ENCODE measurements around the gene RFC1. TPM values are rescaled to one million over a fixed set of nuclear protein-coding genes. Genes with fewer than 3 reads are reported as not detected.
"Not testable (repeated sequence)": the region's sequence is repeated elsewhere in the genome, so short reads cannot be mapped to it uniquely, and the experiment has no call there.

RFC1 gene
- total RNA-seq, 1 experiment from 2014 or later = 65.7 TPM

DNA sequence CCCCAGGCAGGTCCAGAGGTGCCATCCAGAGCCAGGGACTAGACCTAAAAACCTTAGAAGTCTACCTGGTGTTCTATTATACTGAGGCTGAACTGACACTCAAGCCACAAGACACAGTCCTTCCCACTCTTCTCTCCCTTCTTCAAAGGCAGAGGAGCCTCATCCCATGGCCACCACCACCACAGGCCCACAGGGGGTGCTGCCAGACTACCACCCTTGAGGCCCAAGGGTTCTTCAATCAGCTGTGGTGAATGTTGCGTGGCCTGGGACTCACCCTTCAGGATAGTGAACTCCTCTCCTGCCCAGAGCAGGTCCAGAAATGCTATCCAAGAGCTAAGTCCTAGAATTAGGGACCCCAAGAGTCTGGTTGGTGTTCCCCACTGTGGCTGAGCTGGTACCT lies 17.5 kb upstream of the RFC1 start:
- no peaks in the 10 kb centered on the region for H3F3A ChIP-seq (ENCODE audit: insufficient read depth, low read depth)
- CTCF ChIA-PET = no interaction called here
- no peak overlapping the region for H2AFZ ChIP-seq
- no peak for DNase-seq
- H3K4me3 ChIP-seq = no peak overlapping the region
- H3K27me3 ChIP-seq (ENCODE audit: insufficient read depth, low read depth) = peaks cover 3% of the 10 kb centered on the region; the same call in 1 of the 2 replicates
- intact Hi-C loops (cut with micrococcal nuclease; ENCODE audit: unreplicated experiment) = no loop called here
- H3K79me2 ChIP-seq (ENCODE audit: low read depth) = no peaks in the 10 kb centered on the region
- H3K4me2 ChIP-seq = no peak overlapping the region
- POLR2A ChIA-PET (ENCODE audit: unreplicated experiment) = no interaction called here
- H3K9me2 ChIP-seq (ENCODE audit: insufficient read depth) = no peaks in the 10 kb centered on the region
- no peaks in the 10 kb centered on the region for H4K20me1 ChIP-seq (ENCODE audit: insufficient read depth)
- H3K27ac ChIP-seq = no peak overlapping the region
- H3K9me3 ChIP-seq (ENCODE audit: insufficient read depth, low read depth) = no peaks in the 10 kb centered on the region
- no peaks in the 10 kb centered on the region for H3K36me3 ChIP-seq (ENCODE audit: low read depth)
- H3K4me1 ChIP-seq (replicated peaks; ENCODE audit: insufficient read depth) = no peaks in the 10 kb centered on the region
- TF ChIP-seq, protein P1, sequence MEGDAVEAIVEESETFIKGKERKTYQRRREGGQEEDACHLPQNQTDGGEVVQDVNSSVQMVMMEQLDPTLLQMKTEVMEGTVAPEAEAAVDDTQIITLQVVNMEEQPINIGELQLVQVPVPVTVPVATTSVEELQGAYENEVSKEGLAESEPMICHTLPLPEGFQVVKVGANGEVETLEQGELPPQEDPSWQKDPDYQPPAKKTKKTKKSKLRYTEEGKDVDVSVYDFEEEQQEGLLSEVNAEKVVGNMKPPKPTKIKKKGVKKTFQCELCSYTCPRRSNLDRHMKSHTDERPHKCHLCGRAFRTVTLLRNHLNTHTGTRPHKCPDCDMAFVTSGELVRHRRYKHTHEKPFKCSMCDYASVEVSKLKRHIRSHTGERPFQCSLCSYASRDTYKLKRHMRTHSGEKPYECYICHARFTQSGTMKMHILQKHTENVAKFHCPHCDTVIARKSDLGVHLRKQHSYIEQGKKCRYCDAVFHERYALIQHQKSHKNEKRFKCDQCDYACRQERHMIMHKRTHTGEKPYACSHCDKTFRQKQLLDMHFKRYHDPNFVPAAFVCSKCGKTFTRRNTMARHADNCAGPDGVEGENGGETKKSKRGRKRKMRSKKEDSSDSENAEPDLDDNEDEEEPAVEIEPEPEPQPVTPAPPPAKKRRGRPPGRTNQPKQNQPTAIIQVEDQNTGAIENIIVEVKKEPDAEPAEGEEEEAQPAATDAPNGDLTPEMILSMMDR (conservative IDR thresholded peaks at IDR 0.05) = no peak
- TF ChIP-seq EZH2 (IDR thresholded peaks at IDR 0.05; ENCODE audit: low read depth) = no peak
- BruUV-seq (replicated peaks) = no TSS peak

DNA sequence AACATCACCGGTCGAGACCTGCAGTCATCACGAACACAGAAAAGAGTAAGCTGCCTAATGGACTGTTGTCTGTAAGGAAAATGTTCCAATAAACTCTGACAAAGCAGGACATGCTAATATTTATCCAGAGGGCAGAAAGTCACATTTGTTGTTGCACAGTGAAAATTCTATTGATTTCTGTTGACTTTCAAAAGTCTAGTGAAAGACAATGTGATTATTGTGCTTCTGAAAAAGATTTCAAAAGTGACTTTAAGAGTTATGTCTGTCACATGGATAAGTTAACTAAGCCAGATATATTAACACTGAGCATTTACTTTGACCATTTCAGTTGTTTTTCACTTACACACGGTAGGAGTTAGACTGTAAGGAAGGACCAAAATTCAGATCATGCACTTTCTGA lies 9.3 kb upstream of the RFC1 start:
- Histone ChIP-seq H3K4me1 (replicated peaks; ENCODE audit: insufficient read depth) (no peaks in the 10 kb centered on the region), H2AFZ (no peak overlapping the region), H3F3A (ENCODE audit: insufficient read depth, low read depth) (no peaks in the 10 kb centered on the region), H3K4me3 (no peak overlapping the region), H3K27ac (no peak overlapping the region), H3K9me2 (ENCODE audit: insufficient read depth) (no peaks in the 10 kb centered on the region), H3K27me3 (ENCODE audit: insufficient read depth, low read depth) (peaks cover 3% of the 10 kb centered on the region; the same call in 1 of the 2 replicates), H3K79me2 (ENCODE audit: low read depth) (no peaks in the 10 kb centered on the region), H3K4me2 (no peak overlapping the region), H4K20me1 (ENCODE audit: insufficient read depth) (no peaks in the 10 kb centered on the region), H3K9me3 (ENCODE audit: insufficient read depth, low read depth) (no peaks in the 10 kb centered on the region), H3K36me3 (ENCODE audit: low read depth) (no peaks in the 10 kb centered on the region)
- TF ChIP-seq EZH2 (IDR thresholded peaks at IDR 0.05; ENCODE audit: low read depth) = no peak
- TF ChIP-seq, protein P1 (conservative IDR thresholded peaks at IDR 0.05) = no peak
- no TSS peak for BruUV-seq (replicated peaks)
- intact Hi-C loops (cut with micrococcal nuclease; ENCODE audit: unreplicated experiment) = no loop called here
- ChIA-PET POLR2A (ENCODE audit: unreplicated experiment) (no interaction called here), CTCF (no interaction called here)
- DNase-seq = no peak

DNA sequence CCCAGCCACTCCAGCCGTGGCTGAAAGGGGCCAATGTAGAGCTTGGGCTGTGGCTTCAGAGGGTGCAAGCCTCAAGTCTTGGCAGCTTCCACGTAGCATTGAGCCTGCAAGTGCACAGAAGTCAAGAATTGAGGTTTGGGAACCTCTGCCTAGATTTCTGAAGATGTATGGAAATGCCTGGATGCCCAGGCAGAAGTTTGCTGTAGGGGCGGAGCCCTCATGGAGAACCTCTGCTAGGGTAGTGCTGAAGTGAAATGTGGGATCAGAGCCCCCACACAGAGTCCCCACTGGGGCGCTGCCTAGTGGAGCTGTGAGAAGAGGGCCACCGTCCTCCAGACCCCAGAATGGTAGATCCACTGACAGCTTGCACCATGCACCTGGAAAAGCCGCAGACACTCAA lies 5.0 kb upstream of the RFC1 start:
- DNase-seq; POLR2A ChIA-PET (ENCODE audit: unreplicated experiment); H4K20me1 ChIP-seq (ENCODE audit: insufficient read depth); H3K4me1 ChIP-seq (replicated peaks; ENCODE audit: insufficient read depth); H3K4me2 ChIP-seq; H3K4me3 ChIP-seq; H2AFZ ChIP-seq; BruUV-seq (replicated peaks); intact Hi-C loops (cut with micrococcal nuclease; ENCODE audit: unreplicated experiment); H3F3A ChIP-seq (ENCODE audit: insufficient read depth, low read depth); H3K9me3 ChIP-seq (ENCODE audit: insufficient read depth, low read depth); H3K27me3 ChIP-seq (ENCODE audit: insufficient read depth, low read depth); H3K36me3 ChIP-seq (ENCODE audit: low read depth); H3K27ac ChIP-seq; CTCF ChIA-PET; H3K9me2 ChIP-seq (ENCODE audit: insufficient read depth); H3K79me2 ChIP-seq (ENCODE audit: low read depth): not testable (repeated sequence)

DNA sequence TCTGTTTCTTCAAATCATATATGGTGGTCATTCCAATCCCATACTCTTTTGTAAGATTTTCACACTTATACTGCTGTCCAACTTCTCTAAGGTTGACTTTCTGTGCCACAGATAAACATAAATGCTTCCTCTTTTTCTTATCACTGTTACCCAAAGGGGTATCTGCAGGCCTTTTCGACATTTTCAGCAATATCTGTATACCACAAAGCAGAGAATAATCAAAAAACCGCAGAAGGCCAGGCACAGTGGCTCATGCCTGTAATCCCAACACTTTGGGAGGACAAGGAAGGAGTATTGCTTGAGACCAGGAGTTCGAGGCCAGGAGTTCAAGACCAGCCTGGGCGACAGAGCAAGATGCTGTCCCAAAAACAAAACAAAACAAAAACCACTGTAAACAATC lies 3.1 kb upstream of the RFC1 start:
- CTCF ChIA-PET = no interaction called here
- Histone ChIP-seq H3K27ac (no peak overlapping the region), H3K4me2 (no peak overlapping the region), H3K9me2 (ENCODE audit: insufficient read depth) (no peaks in the 10 kb centered on the region), H3K79me2 (ENCODE audit: low read depth) (peaks cover 19% of the 10 kb centered on the region), H3K4me1 (replicated peaks; ENCODE audit: insufficient read depth) (0 out of 2 replicates have a peak, but pooled peaks cover 10% of the 10 kb centered on the region), H4K20me1 (ENCODE audit: insufficient read depth) (no peaks in the 10 kb centered on the region), H3K4me3 (no peak overlapping the region), H3K27me3 (ENCODE audit: insufficient read depth, low read depth) (no peaks in the 10 kb centered on the region), H3K36me3 (ENCODE audit: low read depth) (no peaks in the 10 kb centered on the region), H2AFZ (no peak overlapping the region), H3K9me3 (ENCODE audit: insufficient read depth, low read depth) (no peaks in the 10 kb centered on the region), H3F3A (ENCODE audit: insufficient read depth, low read depth) (peaks cover 7% of the 10 kb centered on the region; the same call in 1 of the 2 replicates)
- no TSS peak for BruUV-seq (replicated peaks)
- intact Hi-C loops (cut with micrococcal nuclease; ENCODE audit: unreplicated experiment) = no loop called here
- no peak for DNase-seq
- POLR2A ChIA-PET (ENCODE audit: unreplicated experiment) = no interaction called here
- TF ChIP-seq, protein P1 (conservative IDR thresholded peaks at IDR 0.05) = no peak
- no peak for TF ChIP-seq EZH2 (IDR thresholded peaks at IDR 0.05; ENCODE audit: low read depth)
